Left hindlimb (tissue), 1 donor: ENCODE results near the gene KCNQ1OT1.

Experiments used
- DNase-seq: peaks from one replicate; pipeline ENCODE4 v3.0.0-alpha.2; 2018

KCNQ1OT1 gene

GRCh38 chr11:2685566-2686359 is 14.0 kb downstream of the KCNQ1OT1 start:
- peak; percentile 13 for DNase-seq

- DNase-seq = peak; percentile 11
Measured at GRCh38 chr11:2685051-2685450, 14.7 kb downstream of the KCNQ1OT1 start.

GRCh38 chr11:2684581-2684980 is 15.2 kb downstream of the KCNQ1OT1 start:
- DNase-seq = peak; percentile 1

- DNase-seq = peak; percentile 29
Measured at GRCh38 chr11:2683806-2684205, 16.0 kb downstream of the KCNQ1OT1 start.

- peak; percentile 10 for DNase-seq
Measured at GRCh38 chr11:2681408-2682145, 18.2 kb downstream of the KCNQ1OT1 start.

GRCh38 chr11:2679011-2679676 is 20.6 kb downstream of the KCNQ1OT1 start:
- peak; percentile 2 for DNase-seq

- DNase-seq = no peak
Measured at GRCh38 chr11:2678396-2678795, 21.4 kb downstream of the KCNQ1OT1 start.

GRCh38 chr11:2677127-2677526 is 22.7 kb downstream of the KCNQ1OT1 start:
- DNase-seq = no peak

GRCh38 chr11:2675540-2675939 is 24.3 kb downstream of the KCNQ1OT1 start:
- DNase-seq = peak; percentile 51

- peak; percentile 69 for DNase-seq
Measured at GRCh38 chr11:2674658-2675131, 25.1 kb downstream of the KCNQ1OT1 start.

GRCh38 chr11:2673871-2674471 is 25.8 kb downstream of the KCNQ1OT1 start:
- DNase-seq = peak; percentile 57

GRCh38 chr11:2673250-2673610 is 26.6 kb downstream of the KCNQ1OT1 start:
- DNase-seq = peak; percentile 9

- DNase-seq = peak; percentile 13
Measured at GRCh38 chr11:2672553-2673249, 27.1 kb downstream of the KCNQ1OT1 start.

- DNase-seq = no peak
Measured at GRCh38 chr11:2671748-2672147, 28.0 kb downstream of the KCNQ1OT1 start.

GRCh38 chr11:2670541-2671100 is 29.2 kb downstream of the KCNQ1OT1 start:
- peak; percentile 27 for DNase-seq

- peak; percentile 17 for DNase-seq
Measured at GRCh38 chr11:2669634-2670469, 29.9 kb downstream of the KCNQ1OT1 start.

GRCh38 chr11:2668876-2669275 is 30.9 kb downstream of the KCNQ1OT1 start:
- DNase-seq = no peak

- DNase-seq = peak; percentile 8
Measured at GRCh38 chr11:2667940-2668339, 31.9 kb downstream of the KCNQ1OT1 start.

GRCh38 chr11:2666828-2667570 is 32.8 kb downstream of the KCNQ1OT1 start:
- peak; percentile 48 for DNase-seq

- peak; percentile 33 for DNase-seq
Measured at GRCh38 chr11:2666401-2666741, 33.4 kb downstream of the KCNQ1OT1 start.
